K562 (cell line): ENCODE data around the gene SPTY2D1. TPM values are rescaled to one million over a fixed set of nuclear protein-coding genes. Genes with fewer than 3 reads are reported as not detected.

Experiments
- ARHGAP35 ChIP-seq: fragments of 450-650 bp; IDR thresholded peaks from 2 replicates; pipeline ENCODE4 v1.6.1; 2018; ENCODE audit not compliant: partially characterized antibody
- ARNT ChIP-seq, 2 experiments: fragments of 450-650 bp; IDR thresholded peaks; 2 replicates each; pipeline ENCODE4 v1.6.1; 2016; ENCODE audit warnings: mild to moderate bottlenecking in 1 of 2
- DPF2 ChIP-seq: fragments of 450-650 bp; IDR thresholded peaks from 2 replicates; pipeline ENCODE4 v1.6.1; 2016
- EP400 ChIP-seq: fragments of 450-650 bp; IDR thresholded peaks from 2 replicates; pipeline ENCODE4 v1.6.1; 2017; ENCODE audit warnings: antibody characterized with exemption, mild to moderate bottlenecking, moderate library complexity
- HIVEP1 ChIP-seq: fragments of 250-450 bp; sonication (Bioruptor Pico); IDR thresholded peaks from 2 replicates; pipeline ENCODE4 v1.4.0; 2020; ENCODE audit warnings: mild to moderate bottlenecking
- NCOA2 ChIP-seq, 2 experiments: fragments of 450-650 bp; IDR thresholded peaks; 2 replicates each; pipeline ENCODE4 v1.6.1; 2018; ENCODE audit warnings: mild to moderate bottlenecking in 2 of 2, moderate library complexity in 1 of 2; ENCODE audit not compliant: partially characterized antibody in 2 of 2
- NR1H2 ChIP-seq: sonication (generic); formaldehyde crosslinking; IDR thresholded peaks from 2 replicates; pipeline ENCODE4 v1.4.0; 2020; ENCODE audit warnings: mild to moderate bottlenecking, missing genetic modification reagents
- SREBF2 ChIP-seq: sonication (generic); formaldehyde crosslinking; IDR thresholded peaks from 2 replicates; pipeline ENCODE4 v1.4.0; 2020; ENCODE audit warnings: mild to moderate bottlenecking, missing genetic modification reagents
- TAF1 ChIP-seq: IDR thresholded peaks from 2 replicates; pipeline ENCODE4 v1.6.1; 2011; ENCODE audit warnings: mild to moderate bottlenecking, low read length, moderate library complexity; ENCODE audit not compliant: insufficient read depth, control insufficient read depth, severe bottlenecking; ENCODE audit errors: extremely low read depth
- XRCC4 ChIP-seq: IDR thresholded peaks from one replicate; pipeline ENCODE4 v1.6.1; 2011; ENCODE audit not compliant: insufficient read depth, insufficient read length; ENCODE audit errors: extremely low read depth
- ZMIZ1 ChIP-seq, 2 experiments: fragments of 150-350 bp in 1 of 2; IDR thresholded peaks; 2 replicates each; pipeline ENCODE4 v1.6.1; 2012 to 2016; ENCODE audit warnings: low read depth in 2 of 2, low read length in 2 of 2, mild to moderate bottlenecking in 1 of 2, moderate library complexity in 1 of 2
- ZNF134 ChIP-seq: fragments of 250-450 bp; sonication (Bioruptor Pico); conservative IDR thresholded peaks from 2 replicates; pipeline ENCODE4 v1.4.0; 2020
- ZNF224 ChIP-seq: sonication (generic); formaldehyde crosslinking; IDR thresholded peaks from 2 replicates; pipeline ENCODE4 v1.8.0; 2022; ENCODE audit warnings: mild to moderate bottlenecking, missing genetic modification reagents
- ZNF232 ChIP-seq: sonication (generic); formaldehyde crosslinking; IDR thresholded peaks from 2 replicates; pipeline ENCODE4 v1.8.0; 2022; ENCODE audit warnings: mild to moderate bottlenecking, missing genetic modification reagents
- ZNF277 ChIP-seq: fragments of 250-450 bp; sonication (Bioruptor Pico); IDR thresholded peaks from 2 replicates; pipeline ENCODE4 v1.8.0; 2022; ENCODE audit warnings: inconsistent platforms, mild to moderate bottlenecking, moderate library complexity, borderline replicate concordance
- ZNF592 ChIP-seq: fragments of 450-650 bp; IDR thresholded peaks from 2 replicates; pipeline ENCODE4 v1.6.1; 2017; ENCODE audit warnings: antibody characterized with exemption, mild to moderate bottlenecking
- ZNF740 ChIP-seq, 3 experiments: fragments of 200-800 bp in 1 of 3; sonication (Bioruptor generic) in 1 of 3; sonication (generic) in 1 of 3; formaldehyde crosslinking in 1 of 3; IDR thresholded peaks; 2 replicates each; pipeline versions ENCODE4 v1.6.1 to v1.8.0; 2016 to 2022; ENCODE audit warnings: mild to moderate bottlenecking in 2 of 3, missing compliant biosample characterization in 2 of 3, missing genetic modification characterization in 2 of 3, missing genetic modification reagents in 1 of 3
- polyA plus RNA-seq, 8 experiments: library from polyadenylated mRNA; depleted of rRNA in 4 of 8; stranded (reverse) in 5 of 8; unstranded in 3 of 8; fragments of >200 nt; fragmentation: Nextera tagmentation in 2 of 8; fragmentation: Illumina TruSeq in 1 of 8; extraction: Ambion mirVana in 2 of 8; extraction: Trizol in 1 of 8; gene quantifications; 2 replicates each; pipeline versions ENCODE4 v1.2.1 to v1.2.3, GENCODE V29; 2011 to 2014; ENCODE audit warnings: inconsistent platforms in 1 of 8, missing spikeins in 1 of 8
- total RNA-seq, 7 experiments: library from RNA; depleted of rRNA in 6 of 7; stranded (reverse); fragments of >200 nt in 6 of 7; fragmentation: Illumina TruSeq in 2 of 7; extraction: Trizol in 2 of 7; gene quantifications; 2 replicates each; pipeline versions ENCODE4 v1.2.1 to v1.2.3, GENCODE V29; 2011 to 2021; ENCODE audit warnings: low replicate concordance in 1 of 7

Gene SPTY2D1
- total and polyA plus RNA-seq, 9 of the 15 experiments (the other 6 are each of a cell fraction or from before 2014, with no cell fraction given), result 3.2 to 32.1 (median 12.9) TPM

GRCh38 chr11:18634140-18635032, at the start of gene SPTY2D1 (continued):
- TF ChIP-seq ZNF740 (CRISPR knock-in tag; IDR thresholded peaks at IDR 0.05), result no peak
- TF ChIP-seq ZNF740 (tag; IDR thresholded peaks at IDR 0.05), result no peak
- no peak for TF ChIP-seq ZNF134 (CRISPR knock-in tag)
- TF ChIP-seq NR1H2 (CRISPR knock-in tag), result no peak
- TF ChIP-seq DPF2, result peak; percentile 53
- TF ChIP-seq ZNF592, result peak; percentile 96
- no peak for TF ChIP-seq HIVEP1
- no peak for TF ChIP-seq ZNF232
- peak; percentile 96 for TF ChIP-seq EP400
- no peak for TF ChIP-seq ZMIZ1 (IDR thresholded peaks at IDR 0.05; ENCODE audit: low read depth in 2 of 2, low read length in 2 of 2)
- 0 out of 2 replicates have a peak, but pooled peaks have one; percentile 16 for TF ChIP-seq ZNF224
- TF ChIP-seq SREBF2, result no peak
- no peak for TF ChIP-seq ZNF277 (CRISPR knock-in tag)
- TF ChIP-seq XRCC4, result no peak
- TF ChIP-seq NCOA2 (IDR thresholded peaks at IDR 0.05; ENCODE audit: partially characterized antibody in 2 of 2), result no peak
- TF ChIP-seq ARHGAP35, result no peak
- no peak for TF ChIP-seq ARNT (IDR thresholded peaks at IDR 0.05)
- TF ChIP-seq TAF1, result peak; percentile 83
